ENCODE measurements around the gene PARD6A.

The PARD6A gene

DNA sequence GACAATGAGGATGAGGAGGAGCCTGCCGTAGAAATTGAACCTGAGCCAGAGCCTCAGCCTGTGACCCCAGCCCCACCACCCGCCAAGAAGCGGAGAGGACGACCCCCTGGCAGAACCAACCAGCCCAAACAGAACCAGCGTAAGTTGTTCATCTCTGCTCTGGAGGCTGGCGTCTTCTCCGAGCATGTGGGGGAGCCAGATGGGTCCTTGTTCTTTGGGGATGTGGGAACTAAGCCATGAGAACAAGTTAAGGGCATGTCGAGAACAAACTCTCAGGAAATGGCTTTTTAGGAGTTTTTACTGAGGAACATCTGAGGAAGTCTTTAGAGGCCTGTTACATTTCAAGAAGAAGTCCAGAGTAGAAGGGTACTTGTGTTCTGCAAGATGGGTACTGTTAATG is 24.0 kb upstream of the PARD6A start:
- ChIA-PET CTCF (no interaction called here), POLR2A (no interaction called here)
- TF ChIP-seq ZNF146 (tag by site-specific recombination; IDR thresholded peaks at IDR 0.05) (no peak), ZNF391 (tag by site-specific recombination; IDR thresholded peaks at IDR 0.05; ENCODE audit: borderline replicate concordance, low read depth) (no peak)
- Histone ChIP-seq H3K9me3 (ENCODE audit: control insufficient read depth, insufficient read depth, low read depth, low read length) (no peaks in the 10 kb centered on the region), H3K36me3 (ENCODE audit: control insufficient read depth in 2 of 2, insufficient read depth in 1 of 2, low read length in 2 of 2) (peaks cover 25 to 72% of the 10 kb centered on the region in 2 experiments), H3K4me1 (ENCODE audit: control insufficient read depth, insufficient read depth, low read length) (no peaks in the 10 kb centered on the region), H3K4me3 (ENCODE audit: low read depth, low read length) (no peak overlapping the region), H3K27ac (ENCODE audit: extremely low read depth, low read depth, low read length) (no peak overlapping the region)

DNA sequence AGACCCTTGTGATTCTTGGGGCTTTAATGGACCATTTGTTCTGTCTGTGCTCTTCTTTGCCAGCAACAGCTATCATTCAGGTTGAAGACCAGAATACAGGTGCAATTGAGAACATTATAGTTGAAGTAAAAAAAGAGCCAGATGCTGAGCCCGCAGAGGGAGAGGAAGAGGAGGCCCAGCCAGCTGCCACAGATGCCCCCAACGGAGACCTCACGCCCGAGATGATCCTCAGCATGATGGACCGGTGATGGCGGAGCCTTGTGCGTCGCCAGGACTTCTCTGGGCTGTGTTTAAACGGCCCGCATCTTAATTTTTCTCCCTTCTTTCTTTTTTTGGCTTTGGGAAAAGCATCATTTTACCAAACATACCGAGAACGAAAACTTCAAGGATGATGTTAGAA is 23.1 kb upstream of the PARD6A start:
- CTCF ChIA-PET: no interaction called here
- no peaks in the 10 kb centered on the region for H3K9me3 ChIP-seq (ENCODE audit: control insufficient read depth, insufficient read depth, low read depth, low read length)
- H3K4me1 ChIP-seq (ENCODE audit: control insufficient read depth, insufficient read depth, low read length): no peaks in the 10 kb centered on the region
- peaks cover 24 to 63% of the 10 kb centered on the region in 2 experiments for H3K36me3 ChIP-seq (ENCODE audit: control insufficient read depth in 2 of 2, insufficient read depth in 1 of 2, low read length in 2 of 2)
- TF ChIP-seq ZNF324 (tag by site-specific recombination; IDR thresholded peaks at IDR 0.05) (no peak), SP7 (tag by site-specific recombination; IDR thresholded peaks at IDR 0.05) (no peak)
- TF ChIP-seq, protein P1, sequence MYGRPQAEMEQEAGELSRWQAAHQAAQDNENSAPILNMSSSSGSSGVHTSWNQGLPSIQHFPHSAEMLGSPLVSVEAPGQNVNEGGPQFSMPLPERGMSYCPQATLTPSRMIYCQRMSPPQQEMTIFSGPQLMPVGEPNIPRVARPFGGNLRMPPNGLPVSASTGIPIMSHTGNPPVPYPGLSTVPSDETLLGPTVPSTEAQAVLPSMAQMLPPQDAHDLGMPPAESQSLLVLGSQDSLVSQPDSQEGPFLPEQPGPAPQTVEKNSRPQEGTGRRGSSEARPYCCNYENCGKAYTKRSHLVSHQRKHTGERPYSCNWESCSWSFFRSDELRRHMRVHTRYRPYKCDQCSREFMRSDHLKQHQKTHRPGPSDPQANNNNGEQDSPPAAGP (tag by site-specific recombination; IDR thresholded peaks at IDR 0.05): no peak
- TF ChIP-seq, protein P2, sequence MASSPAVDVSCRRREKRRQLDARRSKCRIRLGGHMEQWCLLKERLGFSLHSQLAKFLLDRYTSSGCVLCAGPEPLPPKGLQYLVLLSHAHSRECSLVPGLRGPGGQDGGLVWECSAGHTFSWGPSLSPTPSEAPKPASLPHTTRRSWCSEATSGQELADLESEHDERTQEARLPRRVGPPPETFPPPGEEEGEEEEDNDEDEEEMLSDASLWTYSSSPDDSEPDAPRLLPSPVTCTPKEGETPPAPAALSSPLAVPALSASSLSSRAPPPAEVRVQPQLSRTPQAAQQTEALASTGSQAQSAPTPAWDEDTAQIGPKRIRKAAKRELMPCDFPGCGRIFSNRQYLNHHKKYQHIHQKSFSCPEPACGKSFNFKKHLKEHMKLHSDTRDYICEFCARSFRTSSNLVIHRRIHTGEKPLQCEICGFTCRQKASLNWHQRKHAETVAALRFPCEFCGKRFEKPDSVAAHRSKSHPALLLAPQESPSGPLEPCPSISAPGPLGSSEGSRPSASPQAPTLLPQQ (tag by site-specific recombination; IDR thresholded peaks at IDR 0.05): no peak
- no peak overlapping the region for H3K27ac ChIP-seq (ENCODE audit: extremely low read depth, low read depth, low read length)
- no peak overlapping the region for H3K4me3 ChIP-seq (ENCODE audit: low read depth, low read length)
- POLR2A ChIA-PET: no interaction called here

DNA sequence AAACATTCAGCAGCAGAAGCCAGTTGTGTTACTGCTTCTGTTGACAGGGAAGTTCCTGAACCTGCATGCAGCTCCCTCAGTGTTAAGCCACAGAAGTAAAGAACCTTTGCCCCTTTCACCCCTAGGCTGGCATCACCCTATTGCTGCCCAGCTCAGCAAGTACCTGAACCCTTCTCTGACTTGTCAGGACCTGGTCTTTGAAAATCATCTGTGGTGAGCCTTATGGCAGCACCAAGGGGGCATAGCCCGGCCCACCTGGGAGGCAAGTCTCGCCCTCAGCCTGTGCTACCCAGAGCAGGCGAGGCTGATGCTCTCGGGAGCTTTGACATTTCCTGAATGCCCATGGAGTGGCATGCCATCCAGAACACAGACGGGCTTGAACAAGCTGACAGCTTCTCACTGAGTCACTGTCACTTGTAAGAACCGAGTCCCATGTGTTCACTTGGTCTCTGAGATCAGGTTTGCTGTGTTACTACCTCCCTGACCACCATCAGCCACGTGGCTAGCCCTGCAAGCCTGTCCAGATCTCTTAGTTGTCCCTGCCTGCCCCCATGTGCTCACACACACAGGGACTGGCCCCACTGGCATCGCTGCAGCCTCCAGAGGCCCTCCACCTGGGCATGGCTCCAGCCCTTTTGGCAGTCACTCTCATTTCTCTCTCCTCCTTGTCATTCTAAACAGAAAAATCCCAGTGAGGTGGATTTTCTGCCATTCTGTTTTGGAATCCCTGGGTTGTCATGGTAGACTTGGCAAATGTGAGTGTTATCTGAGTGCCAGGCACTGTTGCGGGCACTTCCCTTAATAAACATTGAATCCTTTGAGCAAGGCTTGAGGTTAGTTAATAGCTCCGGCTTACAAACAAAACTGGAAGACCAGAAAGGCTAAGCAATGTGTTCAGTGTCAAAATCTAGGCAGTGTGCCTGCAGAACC is 18.7 kb upstream of the PARD6A start:
- Histone ChIP-seq H3K36me3 (ENCODE audit: control insufficient read depth in 2 of 2, insufficient read depth in 1 of 2, low read length in 2 of 2) (peaks cover 0 to 28% of the 10 kb centered on the region in 2 experiments), H3K4me1 (ENCODE audit: control insufficient read depth, insufficient read depth, low read length) (no peaks in the 10 kb centered on the region), H3K4me3 (ENCODE audit: low read depth, low read length) (no peak overlapping the region), H3K9me3 (ENCODE audit: control insufficient read depth, insufficient read depth, low read depth, low read length) (no peaks in the 10 kb centered on the region), H3K27ac (ENCODE audit: extremely low read depth, low read depth, low read length) (no peak overlapping the region)
- ChIA-PET CTCF (interaction anchor here (0.9 to 9.9 kb wide), 6 partner anchors 79 to 155 kb away, joined by 3 to 119 read pairs (median 4); no protein-coding TSS in a partner anchor), POLR2A (interaction anchor here (1.2 kb wide), 1 partner anchor 80 kb away, joined by 4 read pairs; the partner anchor contains the start of gene CTCF)
- TF ChIP-seq, protein P3, sequence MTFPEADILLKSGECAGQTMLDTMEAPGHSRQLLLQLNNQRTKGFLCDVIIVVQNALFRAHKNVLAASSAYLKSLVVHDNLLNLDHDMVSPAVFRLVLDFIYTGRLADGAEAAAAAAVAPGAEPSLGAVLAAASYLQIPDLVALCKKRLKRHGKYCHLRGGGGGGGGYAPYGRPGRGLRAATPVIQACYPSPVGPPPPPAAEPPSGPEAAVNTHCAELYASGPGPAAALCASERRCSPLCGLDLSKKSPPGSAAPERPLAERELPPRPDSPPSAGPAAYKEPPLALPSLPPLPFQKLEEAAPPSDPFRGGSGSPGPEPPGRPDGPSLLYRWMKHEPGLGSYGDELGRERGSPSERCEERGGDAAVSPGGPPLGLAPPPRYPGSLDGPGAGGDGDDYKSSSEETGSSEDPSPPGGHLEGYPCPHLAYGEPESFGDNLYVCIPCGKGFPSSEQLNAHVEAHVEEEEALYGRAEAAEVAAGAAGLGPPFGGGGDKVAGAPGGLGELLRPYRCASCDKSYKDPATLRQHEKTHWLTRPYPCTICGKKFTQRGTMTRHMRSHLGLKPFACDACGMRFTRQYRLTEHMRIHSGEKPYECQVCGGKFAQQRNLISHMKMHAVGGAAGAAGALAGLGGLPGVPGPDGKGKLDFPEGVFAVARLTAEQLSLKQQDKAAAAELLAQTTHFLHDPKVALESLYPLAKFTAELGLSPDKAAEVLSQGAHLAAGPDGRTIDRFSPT (tag by site-specific recombination; IDR thresholded peaks at IDR 0.05): no peak
- TF ChIP-seq ZNF335 (tag by site-specific recombination; conservative IDR thresholded peaks at IDR 0.05): peak; percentile 22; the same call in 1 of the 2 replicates

DNA sequence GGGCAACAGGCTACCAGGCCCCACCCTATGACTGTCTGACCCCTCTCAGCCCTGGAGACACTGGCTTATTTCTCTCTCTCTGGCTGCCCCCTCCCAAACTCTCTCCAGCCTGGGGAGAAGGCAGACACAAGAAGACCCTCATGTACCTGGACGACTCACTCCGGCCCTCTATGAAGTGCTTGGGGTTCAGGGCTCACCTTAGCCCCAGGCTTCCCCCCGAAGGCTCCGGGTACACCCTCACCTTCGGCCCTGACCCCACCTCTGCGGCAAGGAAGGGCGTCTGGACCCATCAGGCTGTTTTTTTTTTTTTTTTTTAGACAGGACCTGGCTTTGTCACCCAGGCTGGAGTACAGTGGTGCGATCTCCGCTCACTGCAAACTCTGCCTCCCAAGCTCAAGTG is 16.7 kb upstream of the PARD6A start:
- POLR2A ChIA-PET: interaction anchor here (0.6 to 2.0 kb wide), 3 partner anchors 82 to 143 kb away, joined by 4 to 13 read pairs (median 10); partner anchors contain the start of gene CTCF

More for the DNA sequence above, 16.7 kb upstream of the PARD6A start:
- Histone ChIP-seq H3K36me3 (ENCODE audit: control insufficient read depth in 2 of 2, insufficient read depth in 1 of 2, low read length in 2 of 2) (peaks cover 0 to 8% of the 10 kb centered on the region in 2 experiments; a peak in 1 of 3 replicates), H3K9me3 (ENCODE audit: control insufficient read depth, insufficient read depth, low read depth, low read length) (no peaks in the 10 kb centered on the region), H3K4me1 (ENCODE audit: control insufficient read depth, insufficient read depth, low read length) (no peaks in the 10 kb centered on the region), H3K27ac (ENCODE audit: extremely low read depth, low read depth, low read length) (no peak overlapping the region), H3K4me3 (ENCODE audit: low read depth, low read length) (no peak overlapping the region)
- TF ChIP-seq, protein P4, sequence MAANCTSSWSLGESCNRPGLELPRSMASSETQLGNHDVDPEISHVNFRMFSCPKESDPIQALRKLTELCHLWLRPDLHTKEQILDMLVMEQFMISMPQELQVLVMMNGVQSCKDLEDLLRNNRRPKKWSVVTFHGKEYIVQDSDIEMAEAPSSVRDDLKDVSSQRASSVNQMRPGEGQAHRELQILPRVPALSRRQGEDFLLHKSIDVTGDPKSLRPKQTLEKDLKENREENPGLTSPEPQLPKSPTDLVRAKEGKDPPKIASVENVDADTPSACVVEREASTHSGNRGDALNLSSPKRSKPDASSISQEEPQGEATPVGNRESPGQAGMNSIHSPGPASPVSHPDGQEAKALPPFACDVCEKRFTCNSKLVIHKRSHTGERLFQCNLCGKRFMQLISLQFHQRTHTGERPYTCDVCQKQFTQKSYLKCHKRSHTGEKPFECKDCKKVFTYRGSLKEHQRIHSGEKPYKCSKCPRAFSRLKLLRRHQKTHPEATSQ (tag by site-specific recombination; IDR thresholded peaks at IDR 0.05): no peak
- TF ChIP-seq FEZF1 (tag by site-specific recombination; IDR thresholded peaks at IDR 0.05) (no peak), ZNF514 (tag by site-specific recombination; IDR thresholded peaks at IDR 0.05) (no peak)
- CTCF ChIA-PET: interaction anchor here (0.6 to 9.9 kb wide), 25 partner anchors 9 to 298 kb away, joined by 3 to 119 read pairs (median 4); partner anchors contain the start of genes ACD, CTCF and RIPOR1
